HG03520 (cell line): ENCODE measurements around the gene RAB3A.

ENCODE experiments used
- ATAC-seq: cut with Tn5 transposase; IDR thresholded peaks from one replicate; pipeline ENCODE4 v1.9.1; 2021; ENCODE audit warnings: mild to moderate bottlenecking, moderate library complexity; ENCODE audit not compliant: unreplicated experiment

The RAB3A gene

DNA sequence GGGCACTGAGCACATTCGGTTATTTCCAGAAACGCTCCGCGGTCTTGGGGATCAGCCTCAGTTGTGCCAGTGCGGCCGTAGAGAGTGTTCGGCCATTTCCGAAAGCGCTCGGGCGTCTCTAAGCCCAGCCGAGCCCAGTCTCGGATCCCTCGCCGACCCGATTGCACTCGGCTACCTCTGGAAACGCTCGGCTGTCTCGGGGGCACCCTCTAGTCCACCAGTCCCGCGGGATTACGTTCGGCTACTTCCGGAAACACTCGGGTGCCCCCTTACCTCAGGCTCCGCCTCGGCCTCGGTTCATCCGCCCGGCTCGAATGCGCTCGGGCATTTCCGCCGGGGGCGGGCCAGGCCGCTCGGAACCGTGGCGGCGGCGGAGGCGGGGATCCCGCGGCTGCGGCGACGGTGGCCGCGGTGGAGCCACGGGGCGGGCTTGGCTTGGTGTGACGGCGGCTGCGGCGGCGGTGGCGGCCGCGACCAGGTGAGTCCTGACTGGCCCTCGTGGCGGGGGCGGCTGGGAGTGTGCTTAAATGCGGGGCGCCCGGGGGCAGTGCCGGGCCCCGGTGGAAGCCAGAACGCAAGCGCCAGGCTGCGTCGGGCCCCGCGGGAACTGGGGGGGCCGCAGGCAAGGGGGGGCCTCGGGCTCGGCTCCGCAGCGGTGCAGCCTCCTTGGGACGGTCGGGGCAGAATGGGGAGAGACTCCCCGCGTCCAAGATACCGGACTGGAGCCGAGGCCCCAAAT is 50.9 kb downstream of the RAB3A start, which contains the start of gene PIK3R2:
TSS of gene PIK3R2 (plus strand) at position 347 of the 739 bp plus-strand sequence. CDS start 2,717 bp downstream, outside the sequence.
- ATAC-seq: peak; percentile 64

DNA sequence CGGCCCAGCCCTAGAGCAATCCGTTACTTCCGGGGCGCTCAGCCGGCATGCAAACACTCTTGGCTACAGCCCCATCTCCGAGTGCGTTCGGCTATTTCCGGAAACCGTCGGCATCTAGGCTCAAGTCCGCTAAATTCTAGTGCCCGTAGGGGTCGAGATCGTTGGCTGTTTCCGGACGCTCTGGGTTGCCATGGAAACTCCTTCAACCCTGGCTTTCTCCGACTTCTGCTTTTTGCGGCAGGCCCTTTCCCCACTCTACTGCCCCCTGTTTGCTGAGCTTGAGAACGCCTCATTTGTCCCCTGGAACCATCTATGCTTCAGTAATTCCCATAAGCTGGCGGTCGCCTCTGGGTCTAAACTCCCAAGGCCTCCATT is 51.4 kb downstream of the RAB3A start:
- ATAC-seq: peak; percentile 51

DNA sequence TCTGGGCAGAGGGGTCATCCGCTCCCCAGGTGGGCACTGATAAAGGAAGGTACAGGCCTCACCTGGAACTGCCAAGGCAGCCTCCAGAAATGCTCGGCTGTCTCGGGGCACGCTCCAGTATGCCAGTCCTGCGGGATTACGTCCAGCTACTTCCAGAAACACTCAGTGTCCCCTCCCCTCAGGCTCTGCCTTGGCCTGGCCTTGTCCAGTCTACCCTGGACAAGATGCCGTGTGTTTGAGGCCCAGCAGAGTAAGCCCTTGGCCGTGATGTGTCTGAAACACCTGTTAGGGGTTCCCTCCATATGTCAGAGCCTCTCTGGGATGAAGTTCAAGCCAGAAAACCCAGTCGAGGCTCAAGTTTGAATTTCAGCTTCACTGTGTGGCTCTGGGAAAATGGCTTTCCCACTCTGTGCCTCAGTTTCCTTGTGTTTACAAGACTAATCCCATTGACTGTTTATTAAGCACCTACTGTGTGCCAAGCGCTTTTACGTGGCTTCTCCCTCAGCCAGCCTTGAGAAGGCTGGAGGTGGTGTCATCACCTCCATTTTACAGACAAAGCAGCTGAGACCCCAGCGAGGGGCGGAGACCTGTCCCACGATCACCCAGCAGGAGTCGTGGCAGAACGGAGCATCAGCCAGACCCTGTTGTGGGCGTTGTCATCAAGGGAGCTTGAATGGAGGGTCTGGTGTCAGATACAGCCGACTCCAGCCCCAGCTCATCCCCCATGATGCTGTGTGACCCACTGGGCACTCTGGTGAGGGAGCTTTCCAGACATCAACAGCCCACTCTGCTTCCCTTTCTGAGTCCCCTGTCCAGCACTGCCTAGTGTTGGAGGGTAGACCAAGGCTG is 52.8 kb downstream of the RAB3A start:
- ATAC-seq: no peak

DNA sequence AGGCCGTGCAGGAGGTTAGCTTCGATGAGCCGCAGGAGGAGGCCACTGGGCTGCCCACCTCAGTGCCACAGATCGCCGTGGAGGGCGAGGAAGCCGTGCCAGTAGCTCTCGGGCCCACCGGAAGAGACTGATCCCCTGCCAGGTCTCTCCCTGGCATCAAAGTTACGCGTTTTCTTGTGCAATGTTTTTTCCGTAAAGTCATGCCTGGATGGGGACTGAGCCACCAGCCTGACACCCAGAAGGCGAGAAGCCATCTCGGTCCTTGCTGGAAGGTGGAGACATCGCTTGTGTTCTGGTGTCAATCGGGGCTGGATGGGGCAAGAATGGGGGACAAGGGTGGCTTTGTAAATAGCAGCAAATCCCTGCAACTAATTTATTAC is 54.3 kb downstream of the RAB3A start:
- no peak for ATAC-seq

DNA sequence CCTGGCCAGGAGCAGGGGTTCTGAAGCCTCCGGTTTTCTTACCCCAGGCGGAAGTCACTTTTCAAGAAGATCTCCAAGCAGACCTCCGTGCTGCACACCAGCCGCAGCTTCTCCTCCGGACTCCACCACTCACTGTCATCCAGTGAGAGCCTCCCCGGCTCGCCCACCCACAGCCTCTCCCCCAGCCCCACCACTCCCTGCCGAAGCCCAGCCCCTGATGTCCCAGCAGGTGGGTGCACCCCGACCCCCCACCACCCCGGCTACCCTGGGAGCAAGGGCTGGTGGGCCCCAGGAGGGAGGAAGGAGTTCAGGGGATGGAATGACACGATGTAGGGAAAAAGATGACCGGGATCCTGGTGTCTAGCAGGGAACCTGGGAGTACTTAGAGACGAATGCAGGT is 56.4 kb downstream of the RAB3A start:
- no peak for ATAC-seq
